ENCODE results near the gene KSR1.

The KSR1 gene

GRCh38 chr17:27539794-27540317 is 83.6 kb downstream of the KSR1 start:
- DNase-seq = no peak

DNA sequence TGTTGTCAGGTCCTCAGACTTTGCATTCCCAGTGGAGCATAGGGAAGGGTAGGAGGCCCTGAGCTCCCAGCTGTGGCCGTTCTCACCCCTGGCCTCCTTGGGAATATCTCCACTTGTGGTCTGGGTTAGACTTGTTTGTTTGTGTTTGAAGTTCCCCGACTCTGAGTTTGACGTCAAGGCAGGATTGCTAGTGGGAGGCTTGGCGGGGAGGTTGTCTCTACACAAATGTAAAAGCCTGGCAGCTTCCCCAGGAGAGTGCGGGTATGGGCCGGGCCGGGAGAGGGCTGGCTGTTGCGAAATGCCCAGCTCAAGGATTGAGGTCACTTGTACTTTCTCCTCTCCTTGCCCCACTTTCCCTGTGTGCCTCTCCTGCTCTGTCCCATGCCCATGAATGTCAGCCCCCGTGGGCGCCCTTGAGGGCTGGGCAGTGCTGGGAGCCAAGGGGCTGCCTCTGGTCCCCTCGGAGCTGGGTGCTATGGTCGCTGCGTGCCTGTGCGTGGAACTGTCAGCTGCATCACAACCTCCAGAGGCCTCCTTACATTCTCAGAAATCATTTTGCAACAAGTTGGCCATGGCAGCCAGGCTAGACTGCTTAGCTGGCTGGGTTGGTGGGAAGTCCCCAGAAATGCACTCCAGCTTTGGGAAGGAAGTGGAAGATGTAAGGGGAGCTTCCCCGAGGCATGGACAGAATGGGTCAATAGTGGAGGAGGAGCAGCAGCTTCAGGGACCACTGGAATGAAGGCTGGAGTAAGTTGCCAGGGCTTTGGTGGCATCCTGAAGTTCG is 84.3 kb downstream of the KSR1 start:
- DNase-seq = no peak

- DNase-seq = no peak
These were observed 85.2 kb downstream of the KSR1 start for GRCh38 chr17:27541301-27542023.

GRCh38 chr17:27542841-27543463 is 86.7 kb downstream of the KSR1 start:
- DNase-seq = no peak

- no peak for DNase-seq
These were observed 87.2 kb downstream of the KSR1 start for GRCh38 chr17:27543464-27543856.

GRCh38 chr17:27543958-27544349 is 87.7 kb downstream of the KSR1 start:
- no peak for DNase-seq

- peak; percentile 10 for DNase-seq
These were observed 88.3 kb downstream of the KSR1 start for GRCh38 chr17:27544350-27545131.

DNA sequence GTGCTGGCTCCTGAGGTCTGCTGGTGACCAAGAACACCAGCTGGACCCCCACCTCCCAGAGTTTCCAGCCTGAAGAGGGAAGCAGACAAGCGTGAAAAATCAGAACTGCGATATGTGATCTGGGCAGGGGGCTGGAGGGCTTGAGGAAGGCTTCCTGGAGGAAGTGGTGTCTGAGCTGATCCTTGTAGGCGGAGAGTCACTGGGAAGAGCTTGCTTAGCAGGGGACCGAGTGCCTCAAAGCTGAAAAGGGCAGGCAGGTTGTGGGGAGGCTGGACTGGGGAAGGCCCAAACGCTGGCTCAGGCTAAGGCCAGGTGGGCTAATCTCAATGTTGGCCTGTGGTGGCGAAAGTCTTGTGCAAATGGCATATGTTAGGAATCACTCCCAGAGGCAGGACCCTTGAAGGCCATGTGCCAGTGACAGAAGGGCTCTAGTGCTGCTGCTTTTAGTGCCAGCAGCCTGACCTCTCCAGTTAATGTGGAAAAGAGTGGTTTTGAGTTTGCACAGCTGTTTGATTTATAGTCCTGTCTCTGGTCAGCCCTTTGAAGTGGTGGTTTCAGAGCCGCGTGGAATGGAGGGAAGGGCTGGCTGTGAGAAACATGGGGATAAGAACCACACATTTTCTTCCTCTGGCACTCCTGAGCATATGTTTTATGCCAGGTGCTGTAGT is 89.4 kb downstream of the KSR1 start:
- no peak for DNase-seq

GRCh38 chr17:27546624-27547300 is 90.5 kb downstream of the KSR1 start:
- no peak for DNase-seq

- DNase-seq = no peak
These were observed 91.0 kb downstream of the KSR1 start for GRCh38 chr17:27547301-27547683.

DNA sequence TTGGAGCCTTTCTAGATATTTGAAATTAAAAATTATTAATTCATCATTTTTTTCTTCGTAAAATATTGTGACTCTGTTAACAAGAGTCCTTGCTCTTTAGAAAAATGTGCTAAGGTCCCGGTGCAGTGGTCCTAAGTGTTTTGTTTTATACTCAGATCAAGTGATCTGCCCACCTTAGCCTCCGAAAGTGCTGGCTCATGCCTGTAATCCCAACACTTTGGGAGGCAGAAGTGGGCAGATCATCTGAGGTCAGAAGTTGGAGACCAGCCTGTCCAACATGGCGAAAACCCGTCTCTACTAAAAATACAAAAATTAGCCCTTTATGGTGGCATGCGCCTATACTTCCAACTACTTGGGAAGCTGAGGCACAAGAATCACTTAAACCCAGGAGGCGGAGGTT is 92.1 kb downstream of the KSR1 start:
- no peak for DNase-seq

GRCh38 chr17:27549251-27549893 is 93.1 kb downstream of the KSR1 start:
- DNase-seq = no peak

GRCh38 chr17:27550291-27550930 is 94.2 kb downstream of the KSR1 start:
- no peak for DNase-seq

DNA sequence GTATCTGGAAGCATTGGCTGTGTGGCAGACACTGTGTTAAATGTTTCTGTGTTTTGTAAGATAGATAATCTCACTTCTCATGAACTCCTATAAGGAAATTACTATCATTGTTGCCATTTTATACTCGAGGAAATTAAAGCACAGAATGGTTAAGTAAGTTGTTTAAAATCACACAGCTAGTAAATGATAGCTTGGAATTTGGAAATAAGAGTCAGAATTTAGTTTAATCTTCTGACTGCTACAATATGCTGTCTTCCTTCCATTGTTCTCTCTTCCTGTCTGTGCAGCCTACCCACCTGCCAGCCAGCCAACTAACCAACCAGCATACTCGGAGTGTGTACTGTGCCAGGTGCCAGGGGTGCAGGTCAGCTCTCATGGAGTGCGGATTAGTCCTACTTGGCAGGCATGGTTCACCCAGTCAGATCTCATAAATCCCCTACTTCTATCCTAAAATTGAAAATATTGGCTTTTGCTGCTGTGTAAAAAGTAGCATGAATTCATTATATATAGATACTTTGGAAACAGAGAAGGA is 94.8 kb downstream of the KSR1 start:
- DNase-seq = no peak

GRCh38 chr17:27551701-27552248 is 95.5 kb downstream of the KSR1 start:
- DNase-seq = no peak

DNA sequence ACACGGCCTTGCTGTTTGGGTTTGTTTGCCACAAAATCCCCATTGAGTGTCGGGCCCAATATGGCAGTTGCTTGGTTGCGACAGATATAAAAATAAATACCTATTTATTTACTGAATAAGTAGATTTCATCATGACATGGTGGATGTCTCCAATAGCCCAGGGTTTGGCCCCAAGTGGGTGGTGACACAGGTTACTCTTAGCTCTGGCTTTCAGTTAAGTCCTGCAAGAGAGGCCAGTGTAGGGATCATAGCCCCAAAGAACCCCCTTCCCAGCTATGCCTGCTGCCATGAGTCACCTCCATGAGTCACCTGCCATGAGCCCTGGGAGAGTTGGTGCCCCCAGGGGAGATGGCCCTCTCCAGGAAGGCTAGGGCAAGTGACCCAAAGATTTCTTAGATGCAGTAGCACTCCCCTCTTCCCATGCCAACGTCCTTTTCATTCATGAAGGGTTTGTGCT is 96.1 kb downstream of the KSR1 start:
- peak; percentile 16 for DNase-seq

GRCh38 chr17:27553019-27553511 is 96.8 kb downstream of the KSR1 start:
- DNase-seq = no peak

DNA sequence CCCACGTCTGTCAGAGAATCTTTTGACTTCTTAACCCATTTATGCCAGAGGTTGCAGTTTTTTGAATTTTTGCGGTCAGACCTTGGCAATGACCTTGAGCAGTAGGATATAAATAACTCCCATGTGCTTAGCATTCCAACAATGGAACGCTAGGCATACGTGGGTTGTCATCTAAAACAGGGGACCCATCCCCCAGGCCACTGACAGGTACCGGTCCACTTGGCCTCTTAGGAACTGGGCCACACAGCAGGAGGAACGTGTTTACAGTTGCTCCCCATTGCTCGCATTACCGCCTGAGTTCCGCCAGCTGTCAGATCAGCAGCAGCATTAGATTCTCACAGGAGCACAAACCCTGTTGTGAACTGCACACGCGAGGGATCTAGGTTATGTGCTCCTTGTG is 97.9 kb downstream of the KSR1 start:
- DNase-seq = no peak

- DNase-seq = no peak
These were observed 98.7 kb downstream of the KSR1 start for GRCh38 chr17:27554911-27555310.

DNA sequence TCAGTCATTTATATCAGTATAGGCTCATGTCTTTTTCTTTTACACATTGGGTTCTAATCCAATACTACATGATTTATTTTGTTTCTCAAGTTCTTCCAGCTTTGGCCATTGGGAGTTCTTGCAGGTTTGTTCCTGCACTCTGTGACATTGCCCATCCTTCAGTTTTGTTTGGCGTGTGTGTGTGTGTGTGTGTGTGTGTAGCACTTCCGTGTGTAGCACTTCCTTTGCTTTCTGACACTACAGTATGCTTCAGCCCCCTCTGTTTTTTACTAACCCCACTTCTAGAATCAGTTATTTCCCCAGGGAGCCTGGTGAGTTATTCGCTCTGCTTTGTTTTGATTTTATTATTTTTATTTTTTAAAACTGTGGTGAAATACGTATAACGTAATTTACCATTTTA is 99.1 kb downstream of the KSR1 start:
- no peak for DNase-seq

Measured in CD4-positive, alpha-beta T cell treated with Interleukin-17A for 4 hours (primary cell).